Progenitor cell of endocrine pancreas (in vitro differentiated cells): ENCODE results near the gene RGS10. TPM values are rescaled to one million over a fixed set of nuclear protein-coding genes. Genes with fewer than 3 reads are reported as not detected.
"Not testable (repeated sequence)": the region's sequence is repeated elsewhere in the genome, so short reads cannot be mapped to it uniquely, and the experiment has no call there.

ENCODE experiments used
- DNase-seq: peaks from one replicate; pipeline ENCODE4 v3.0.0; 2021; ENCODE audit warnings: low spot score; ENCODE audit not compliant: unreplicated experiment
- H3K27ac Mint-ChIP-seq: 2 replicates; pipeline ENCODE4 v1.8.0; 2021; ENCODE audit warnings: mild to moderate bottlenecking, moderate library complexity, mixed read lengths
- H3K27me3 Mint-ChIP-seq: 2 replicates; pipeline ENCODE4 v1.8.0; 2021; ENCODE audit warnings: mixed read lengths
- H3K36me3 Mint-ChIP-seq: 2 replicates; pipeline ENCODE4 v1.8.0; 2022; ENCODE audit warnings: mixed read lengths; ENCODE audit not compliant: insufficient read depth
- H3K4me1 Mint-ChIP-seq: 2 replicates; pipeline ENCODE4 v1.8.0; 2021; ENCODE audit warnings: low read depth, mixed read lengths
- H3K4me3 Mint-ChIP-seq: 2 replicates; pipeline ENCODE4 v1.8.0; 2021; ENCODE audit warnings: low read depth, mild to moderate bottlenecking, moderate library complexity, mixed read lengths
- H3K9me3 Mint-ChIP-seq: 2 replicates; pipeline ENCODE4 v1.8.0; 2021; ENCODE audit warnings: low read depth, mixed read lengths
- total RNA-seq: library from RNA; stranded (reverse); gene quantifications from 2 replicates; pipeline ENCODE4 v1.2.1, GENCODE V29; 2021
- TF ChIP-seq, protein P1 (sequence below): fragments of 200-600 bp; sonication (generic); IDR thresholded peaks from one replicate; pipeline ENCODE4 v1.5.0; 2021; ENCODE audit warnings: antibody characterized with exemption, mild to moderate bottlenecking; ENCODE audit not compliant: unreplicated experiment

RGS10 gene
- total RNA-seq, 1 donor from 2014 or later: 0.96 TPM

DNA sequence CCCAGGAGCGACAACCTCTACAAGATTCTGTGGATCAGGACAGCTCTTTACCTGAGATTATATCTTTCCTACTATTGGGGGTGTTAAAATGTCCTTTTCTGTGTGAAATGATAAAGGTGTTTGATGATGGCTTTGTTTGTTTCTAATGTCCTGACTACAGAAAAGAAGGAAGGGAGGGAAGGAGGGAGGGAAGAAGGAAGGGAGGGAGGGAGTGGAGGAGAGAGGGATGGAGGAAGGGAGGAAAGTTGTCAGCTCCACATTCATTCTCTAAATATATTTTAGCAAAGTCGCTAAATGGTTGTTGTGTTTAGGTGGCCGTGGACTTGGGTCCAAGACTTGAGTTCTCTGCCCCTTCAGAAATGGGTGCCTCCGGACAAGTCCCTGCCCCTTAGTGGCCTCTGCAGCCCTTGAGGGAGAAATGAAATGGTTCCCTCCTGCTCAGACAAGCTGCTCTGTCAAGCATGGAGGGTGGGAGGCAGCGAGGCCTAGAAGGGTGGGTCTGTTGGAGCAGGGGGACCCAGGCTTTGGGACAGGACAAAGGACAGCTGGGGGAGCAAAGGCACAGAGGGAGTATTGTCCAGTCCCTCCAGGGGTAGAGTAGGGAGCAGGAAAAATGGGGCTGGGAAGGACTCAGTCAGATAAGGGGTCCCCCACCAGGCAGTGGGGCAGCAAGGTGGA, 4.4 kb downstream of the RGS10 start:
- H3K4me1 Mint-ChIP-seq: no peaks in the 10 kb centered on the region
- H3K4me3 Mint-ChIP-seq: no peak overlapping the region
- H3K9me3 Mint-ChIP-seq: no peaks in the 10 kb centered on the region
- H3K27ac Mint-ChIP-seq: no peak overlapping the region
- TF ChIP-seq, protein P1, sequence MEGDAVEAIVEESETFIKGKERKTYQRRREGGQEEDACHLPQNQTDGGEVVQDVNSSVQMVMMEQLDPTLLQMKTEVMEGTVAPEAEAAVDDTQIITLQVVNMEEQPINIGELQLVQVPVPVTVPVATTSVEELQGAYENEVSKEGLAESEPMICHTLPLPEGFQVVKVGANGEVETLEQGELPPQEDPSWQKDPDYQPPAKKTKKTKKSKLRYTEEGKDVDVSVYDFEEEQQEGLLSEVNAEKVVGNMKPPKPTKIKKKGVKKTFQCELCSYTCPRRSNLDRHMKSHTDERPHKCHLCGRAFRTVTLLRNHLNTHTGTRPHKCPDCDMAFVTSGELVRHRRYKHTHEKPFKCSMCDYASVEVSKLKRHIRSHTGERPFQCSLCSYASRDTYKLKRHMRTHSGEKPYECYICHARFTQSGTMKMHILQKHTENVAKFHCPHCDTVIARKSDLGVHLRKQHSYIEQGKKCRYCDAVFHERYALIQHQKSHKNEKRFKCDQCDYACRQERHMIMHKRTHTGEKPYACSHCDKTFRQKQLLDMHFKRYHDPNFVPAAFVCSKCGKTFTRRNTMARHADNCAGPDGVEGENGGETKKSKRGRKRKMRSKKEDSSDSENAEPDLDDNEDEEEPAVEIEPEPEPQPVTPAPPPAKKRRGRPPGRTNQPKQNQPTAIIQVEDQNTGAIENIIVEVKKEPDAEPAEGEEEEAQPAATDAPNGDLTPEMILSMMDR: no peak
- H3K27me3 Mint-ChIP-seq: peaks cover 64% of the 10 kb centered on the region
- no peak for DNase-seq
- H3K36me3 Mint-ChIP-seq: no peaks in the 10 kb centered on the region

DNA sequence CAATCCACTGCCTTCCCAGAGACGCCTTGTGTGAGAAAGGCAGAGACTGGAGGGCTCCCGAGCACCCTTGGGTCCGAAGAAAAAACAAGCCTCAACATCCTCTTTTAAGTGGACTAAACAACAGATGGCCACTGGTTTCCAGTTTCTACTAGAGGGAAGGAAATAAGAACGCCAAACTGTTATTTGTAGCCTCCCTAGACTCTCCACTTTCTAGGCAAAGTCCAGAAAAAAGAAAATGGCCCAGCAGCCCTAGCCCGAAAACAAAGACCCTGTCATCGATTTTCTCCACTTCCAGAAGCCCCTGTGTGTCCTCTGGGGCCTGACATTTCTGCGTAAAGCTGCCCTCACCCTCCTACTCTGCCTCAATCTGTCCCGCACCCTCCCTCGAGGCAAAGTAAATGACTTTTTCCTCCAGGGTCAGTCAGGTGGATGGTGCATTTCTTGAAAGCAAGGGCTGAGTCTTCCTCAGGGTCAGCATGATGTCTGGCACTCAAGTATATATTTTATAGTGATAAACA, 6.0 kb downstream of the RGS10 start:
- H3K4me3 Mint-ChIP-seq: no peak overlapping the region
- no peaks in the 10 kb centered on the region for H3K9me3 Mint-ChIP-seq
- no peaks in the 10 kb centered on the region for H3K36me3 Mint-ChIP-seq
- H3K27ac Mint-ChIP-seq: no peak overlapping the region
- DNase-seq: no peak
- H3K27me3 Mint-ChIP-seq: peaks cover 59% of the 10 kb centered on the region
- TF ChIP-seq, protein P1: no peak
- no peaks in the 10 kb centered on the region for H3K4me1 Mint-ChIP-seq

DNA sequence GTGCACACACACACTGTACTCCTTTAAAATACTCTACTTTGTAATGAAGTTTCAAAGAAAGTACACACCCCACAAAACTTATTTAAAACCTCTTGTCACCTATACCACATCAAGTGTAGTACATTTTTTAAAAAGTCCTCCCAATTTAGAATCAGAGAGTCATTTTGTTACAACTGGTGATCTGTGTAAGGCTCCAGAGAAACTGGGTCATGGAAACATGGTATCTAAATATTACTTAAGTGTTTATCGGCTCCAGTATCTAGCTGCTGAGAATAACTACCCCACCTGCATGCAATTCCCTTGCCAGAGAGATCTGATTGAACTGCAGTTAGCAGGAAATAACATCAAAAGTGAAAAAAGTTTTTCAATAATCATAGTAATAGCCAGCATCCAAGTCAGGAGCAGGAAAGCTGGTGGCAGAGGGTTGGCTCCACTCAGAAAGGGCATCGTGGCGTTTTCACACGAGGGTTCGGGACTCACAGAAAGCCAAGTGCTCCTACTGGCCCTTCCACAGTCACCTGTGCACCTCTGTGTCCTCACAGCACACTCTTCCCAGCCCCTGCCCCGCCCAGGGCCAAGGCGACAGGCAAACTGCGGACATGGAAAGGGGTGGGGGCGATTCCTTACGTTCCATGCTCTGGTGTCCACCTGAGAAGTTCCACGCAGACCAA, 6.5 kb downstream of the RGS10 start:
- Mint-ChIP-seq H3K9me3 (no peaks in the 10 kb centered on the region), H3K4me3 (no peak overlapping the region), H3K27me3 (peaks cover 53% of the 10 kb centered on the region), H3K4me1 (no peaks in the 10 kb centered on the region), H3K36me3 (no peaks in the 10 kb centered on the region), H3K27ac (no peak overlapping the region)
- no peak for DNase-seq
- TF ChIP-seq, protein P1: no peak

DNA sequence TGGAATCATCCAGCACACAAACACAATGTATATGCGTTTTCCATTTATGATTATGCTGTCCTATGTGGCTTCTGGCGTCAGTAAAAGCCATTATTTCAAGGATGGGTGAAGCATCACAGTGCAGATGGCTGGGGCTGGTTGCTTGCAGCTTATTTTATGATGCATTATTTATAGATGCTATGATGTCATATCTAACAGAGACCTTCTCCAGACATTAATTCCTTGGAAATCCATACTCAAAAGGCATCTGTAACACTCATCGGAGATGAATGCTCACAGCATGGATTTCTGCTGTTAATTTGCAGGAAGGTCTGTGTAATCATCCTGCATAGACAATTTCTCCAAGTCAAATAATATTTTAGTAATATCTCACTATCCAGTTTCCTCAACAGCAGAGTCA, 7.2 kb downstream of the RGS10 start:
- TF ChIP-seq, protein P1: no peak
- Mint-ChIP-seq H3K27me3 (peaks cover 47% of the 10 kb centered on the region), H3K9me3 (no peaks in the 10 kb centered on the region), H3K27ac (no peak overlapping the region), H3K4me1 (no peaks in the 10 kb centered on the region), H3K4me3 (no peak overlapping the region), H3K36me3 (no peaks in the 10 kb centered on the region)
- DNase-seq: no peak

DNA sequence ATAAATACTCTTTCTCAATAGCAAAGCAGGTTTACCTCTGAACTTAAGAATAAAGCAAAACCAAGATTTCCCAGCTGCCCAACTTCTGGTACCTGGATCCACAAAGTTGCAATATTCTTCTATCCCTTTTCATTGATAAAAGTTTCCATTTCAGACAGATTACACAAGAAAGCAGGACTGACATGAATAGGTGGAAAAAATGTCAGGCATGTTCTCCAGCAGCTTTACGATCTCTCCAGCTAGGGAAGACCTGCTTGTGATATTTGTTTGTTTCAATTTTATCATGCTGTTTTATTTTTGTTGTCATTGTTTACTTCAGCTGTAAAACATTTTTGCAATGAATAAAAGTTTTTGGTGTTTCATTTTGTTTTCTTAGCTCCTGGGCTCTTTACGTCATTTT, 9.0 kb downstream of the RGS10 start:
- Mint-ChIP-seq H3K36me3 (no peaks in the 10 kb centered on the region), H3K9me3 (no peaks in the 10 kb centered on the region), H3K27ac (no peak overlapping the region), H3K27me3 (peaks cover 28% of the 10 kb centered on the region), H3K4me3 (no peak overlapping the region), H3K4me1 (no peaks in the 10 kb centered on the region)
- TF ChIP-seq, protein P1: no peak
- no peak for DNase-seq

DNA sequence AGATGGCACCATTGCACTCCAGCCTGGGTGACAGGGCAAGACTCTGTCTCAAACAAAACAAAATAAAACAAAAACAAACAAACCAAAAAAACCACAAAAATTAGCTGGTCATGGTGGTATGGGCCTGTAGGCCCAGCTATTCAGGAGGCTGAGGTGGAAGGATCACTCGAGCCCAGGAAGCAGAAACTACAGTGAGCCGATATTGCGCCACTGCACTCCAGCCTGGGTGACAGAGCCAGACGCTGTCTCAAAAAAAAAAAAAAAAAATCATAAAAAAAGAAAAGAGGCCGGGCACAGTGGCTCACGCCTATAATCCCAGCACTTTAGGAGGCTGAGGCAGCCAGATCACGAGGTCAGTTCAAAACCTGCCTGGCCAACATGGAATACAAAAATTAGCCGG, 9.7 kb downstream of the RGS10 start:
- DNase-seq, H3K9me3 Mint-ChIP-seq, H3K36me3 Mint-ChIP-seq, H3K4me1 Mint-ChIP-seq, H3K27ac Mint-ChIP-seq, H3K4me3 Mint-ChIP-seq: not testable (repeated sequence)
- H3K27me3 Mint-ChIP-seq: peaks cover 22% of the 10 kb centered on the region

DNA sequence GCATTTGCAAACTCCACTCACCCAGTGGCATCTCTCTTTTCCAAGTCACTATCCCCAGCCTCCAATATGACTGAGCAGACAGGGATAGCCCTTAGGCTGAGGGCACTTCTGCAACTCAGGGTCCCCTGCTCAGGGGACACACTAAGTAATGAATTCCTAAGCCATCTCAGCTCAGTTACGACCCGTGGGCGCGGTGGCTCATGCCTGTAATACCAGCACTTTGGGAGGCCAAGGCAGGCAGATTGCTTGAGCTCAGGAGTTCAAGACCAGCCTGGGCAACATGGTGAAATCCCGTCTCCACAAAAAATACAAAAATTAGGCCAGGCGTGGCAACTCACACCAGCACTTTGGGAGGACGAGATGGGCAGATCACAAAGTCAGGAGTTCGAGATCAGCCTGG, 10.3 kb downstream of the RGS10 start:
- H3K9me3 Mint-ChIP-seq, H3K4me1 Mint-ChIP-seq: not testable (repeated sequence)
- H3K27me3 Mint-ChIP-seq: peaks cover 17% of the 10 kb centered on the region

More for the DNA sequence above, 10.3 kb downstream of the RGS10 start:
- not testable (repeated sequence) for DNase-seq, H3K27ac Mint-ChIP-seq, H3K4me3 Mint-ChIP-seq, H3K36me3 Mint-ChIP-seq
